Measurements from ENCODE around the gene ARPP21. TPM values are rescaled to one million over a fixed set of nuclear protein-coding genes. Genes with fewer than 3 reads are reported as not detected.

ARPP21 gene
- polyA plus RNA-seq, 3 donors, result not detected

GRCh38 chr3:35779611-35780010, 140.3 kb downstream of the ARPP21 start:
- H3K27me3 Mint-ChIP-seq (ENCODE audit: low read depth in 3 of 3), result peaks cover 0 to 2% (median 0%) of the 10 kb centered on the region in 3 donors
- no peaks in the 10 kb centered on the region for H3K9me3 ChIP-seq (replicated peaks in 1 of 2; ENCODE audit: control insufficient read depth in 1 of 2, insufficient read depth in 1 of 2, low read length in 2 of 2)
- no peak for DNase-seq
- no peak overlapping the region for H3K4me3 ChIP-seq (replicated peaks in 1 of 3; ENCODE audit: low read depth in 2 of 3, low read length in 3 of 3)
- H4K20me1 ChIP-seq (ENCODE audit: insufficient read depth, low read length), result no peaks in the 10 kb centered on the region
- H3K36me3 ChIP-seq (replicated peaks in 1 of 2; ENCODE audit: control insufficient read depth in 1 of 2, insufficient read depth in 2 of 2, low read length in 2 of 2), result no peaks in the 10 kb centered on the region
- intact Hi-C loops (cut with micrococcal nuclease), result no loop called here
- no peak overlapping the region for H3K4me3 Mint-ChIP-seq
- H3K36me3 Mint-ChIP-seq, result no peaks in the 10 kb centered on the region
- no peak overlapping the region for H3K9ac ChIP-seq (ENCODE audit: insufficient read depth, low read length, poor library complexity, severe bottlenecking)
- H3K27me3 ChIP-seq (ENCODE audit: control insufficient read depth in 2 of 2, insufficient read depth in 2 of 2, low read length in 2 of 2), result no peaks in the 10 kb centered on the region
- no peaks in the 10 kb centered on the region for H3K4me1 Mint-ChIP-seq
- no peak overlapping the region for H2AFZ ChIP-seq (ENCODE audit: insufficient read depth, low read depth, low read length, poor library complexity, severe bottlenecking)
- no peaks in the 10 kb centered on the region for H3K79me2 ChIP-seq (ENCODE audit: insufficient read depth, low read length)
- H3K4me2 ChIP-seq (replicated peaks; ENCODE audit: extremely low read depth, low read length, poor library complexity, severe bottlenecking), result no peak overlapping the region
- no peaks in the 10 kb centered on the region for H3K4me1 ChIP-seq (ENCODE audit: control insufficient read depth in 1 of 2, insufficient read depth in 2 of 2, low read length in 2 of 2)
- H3K9me3 Mint-ChIP-seq, result peaks cover 0 to 2% (median 0%) of the 10 kb centered on the region in 7 donors
- TF ChIP-seq CTCF (IDR thresholded peaks at IDR 0.05), result no peak
- H3K27ac Mint-ChIP-seq, result no peak overlapping the region
- no peak overlapping the region for H3K27ac ChIP-seq (ENCODE audit: low read depth in 1 of 2, low read length in 2 of 2)

DNA sequence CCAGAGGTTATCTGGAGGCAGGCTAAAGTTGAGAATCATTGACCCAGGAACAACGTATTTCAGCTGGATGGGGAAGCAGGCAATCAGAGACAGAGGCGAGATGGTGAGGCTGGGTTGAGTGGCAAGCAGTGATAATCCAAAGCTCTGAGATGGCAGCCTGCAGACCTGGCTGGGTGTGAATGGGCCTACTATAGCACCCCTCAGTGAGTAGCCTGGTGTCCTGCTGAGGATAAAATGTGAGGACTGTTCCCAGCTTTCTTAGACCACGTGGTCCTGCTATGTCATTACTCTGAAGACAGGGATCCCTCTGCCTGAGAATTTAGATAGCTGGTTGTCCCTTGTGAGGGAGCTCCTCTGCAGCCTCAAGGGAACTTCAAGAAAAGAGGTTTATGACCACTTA, 141.5 kb downstream of the ARPP21 start:
- Mint-ChIP-seq H3K27ac (no peak overlapping the region), H3K4me3 (no peak overlapping the region), H3K36me3 (no peaks in the 10 kb centered on the region), H3K4me1 (no peaks in the 10 kb centered on the region), H3K9me3 (peaks cover 0 to 2% (median 0%) of the 10 kb centered on the region in 7 donors), H3K27me3 (ENCODE audit: low read depth in 3 of 3) (peaks cover 0 to 2% (median 0%) of the 10 kb centered on the region in 3 donors)
- H3K27me3 ChIP-seq (ENCODE audit: control insufficient read depth in 2 of 2, insufficient read depth in 2 of 2, low read length in 2 of 2), result no peaks in the 10 kb centered on the region
- no peaks in the 10 kb centered on the region for H3K79me2 ChIP-seq (ENCODE audit: insufficient read depth, low read length)
- no peak overlapping the region for H3K4me3 ChIP-seq (replicated peaks in 1 of 3; ENCODE audit: low read depth in 2 of 3, low read length in 3 of 3)
- no peaks in the 10 kb centered on the region for H3K9me3 ChIP-seq (replicated peaks in 1 of 2; ENCODE audit: control insufficient read depth in 1 of 2, insufficient read depth in 1 of 2, low read length in 2 of 2)
- H4K20me1 ChIP-seq (ENCODE audit: insufficient read depth, low read length), result no peaks in the 10 kb centered on the region
- H2AFZ ChIP-seq (ENCODE audit: insufficient read depth, low read depth, low read length, poor library complexity, severe bottlenecking), result no peak overlapping the region
- intact Hi-C loops (cut with micrococcal nuclease), result no loop called here
- H3K4me1 ChIP-seq (ENCODE audit: control insufficient read depth in 1 of 2, insufficient read depth in 2 of 2, low read length in 2 of 2), result no peaks in the 10 kb centered on the region
- no peak for DNase-seq
- no peak for TF ChIP-seq CTCF (IDR thresholded peaks at IDR 0.05)
- no peak overlapping the region for H3K4me2 ChIP-seq (replicated peaks; ENCODE audit: extremely low read depth, low read length, poor library complexity, severe bottlenecking)
- WGBS (ENCODE audit: insufficient coverage), result 59% methylated on average over 3 of the region's 3 CpGs
- no peak overlapping the region for H3K9ac ChIP-seq (ENCODE audit: insufficient read depth, low read length, poor library complexity, severe bottlenecking)
- no peak overlapping the region for H3K27ac ChIP-seq (ENCODE audit: low read depth in 1 of 2, low read length in 2 of 2)
- H3K36me3 ChIP-seq (replicated peaks in 1 of 2; ENCODE audit: control insufficient read depth in 1 of 2, insufficient read depth in 2 of 2, low read length in 2 of 2), result no peaks in the 10 kb centered on the region
